Renal cortex interstitium (tissue), 11 donors: ENCODE results near the gene POLR2C. TPM values are rescaled to one million over a fixed set of nuclear protein-coding genes. Genes with fewer than 3 reads are reported as not detected.

ENCODE experiments used
- DNase-seq, 11 donors: peaks; one replicate each; pipeline ENCODE4 v3.0.0-alpha.2; 2013; ENCODE audit warnings: low read depth in 9 of 11, low spot score in 4 of 11; ENCODE audit errors: extremely low read depth in 1 of 11
- polyA plus RNA-seq, 3 donors: library from polyadenylated mRNA; unstranded; fragments of 120-200 nt; gene quantifications; one replicate each; pipeline ENCODE4 v1.2.1, GENCODE V29; 2013; ENCODE audit not compliant: insufficient read length in 3 of 3

Gene POLR2C
- polyA plus RNA-seq, 3 donors: 79.9 to 89.8 (median 88.4) TPM

GRCh38 chr16:57510016-57510871, 47.8 kb downstream of the POLR2C start:
- DNase-seq: no peak

DNA sequence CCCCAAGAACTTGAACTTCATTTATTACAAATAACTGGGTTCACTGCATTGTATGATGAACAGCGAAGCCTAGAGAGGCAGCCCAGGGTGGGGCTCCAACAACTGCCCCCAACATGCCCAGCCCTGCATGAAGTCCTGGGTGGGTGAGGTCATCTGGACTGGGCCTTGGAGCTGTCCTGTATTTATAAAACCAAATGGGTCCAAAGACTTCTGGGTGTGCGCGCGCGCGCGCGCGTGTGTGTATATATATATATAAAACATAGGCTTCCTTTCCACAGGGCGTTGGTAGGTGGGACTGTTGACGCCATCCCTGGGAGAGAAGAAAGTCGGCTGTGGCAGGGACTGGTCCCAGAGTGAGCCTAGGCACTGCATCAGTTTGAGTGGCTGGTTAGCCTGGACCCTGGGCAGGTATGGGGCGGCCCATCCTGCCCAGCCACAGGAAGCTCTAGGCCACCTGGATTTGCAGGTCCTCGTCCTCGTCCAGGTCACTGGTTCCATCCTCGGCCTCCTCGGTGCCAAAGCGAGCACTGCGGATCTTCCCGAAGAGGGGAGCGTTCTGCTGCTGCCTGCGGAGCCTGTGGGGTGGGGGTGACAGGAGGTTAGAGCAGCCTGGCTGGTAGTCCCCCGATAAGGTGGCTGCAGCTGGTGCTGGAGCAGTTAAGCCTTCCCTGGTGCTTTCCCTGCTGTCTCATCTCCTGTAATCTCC, 50.0 kb downstream of the POLR2C start:
- DNase-seq: no peak

DNA sequence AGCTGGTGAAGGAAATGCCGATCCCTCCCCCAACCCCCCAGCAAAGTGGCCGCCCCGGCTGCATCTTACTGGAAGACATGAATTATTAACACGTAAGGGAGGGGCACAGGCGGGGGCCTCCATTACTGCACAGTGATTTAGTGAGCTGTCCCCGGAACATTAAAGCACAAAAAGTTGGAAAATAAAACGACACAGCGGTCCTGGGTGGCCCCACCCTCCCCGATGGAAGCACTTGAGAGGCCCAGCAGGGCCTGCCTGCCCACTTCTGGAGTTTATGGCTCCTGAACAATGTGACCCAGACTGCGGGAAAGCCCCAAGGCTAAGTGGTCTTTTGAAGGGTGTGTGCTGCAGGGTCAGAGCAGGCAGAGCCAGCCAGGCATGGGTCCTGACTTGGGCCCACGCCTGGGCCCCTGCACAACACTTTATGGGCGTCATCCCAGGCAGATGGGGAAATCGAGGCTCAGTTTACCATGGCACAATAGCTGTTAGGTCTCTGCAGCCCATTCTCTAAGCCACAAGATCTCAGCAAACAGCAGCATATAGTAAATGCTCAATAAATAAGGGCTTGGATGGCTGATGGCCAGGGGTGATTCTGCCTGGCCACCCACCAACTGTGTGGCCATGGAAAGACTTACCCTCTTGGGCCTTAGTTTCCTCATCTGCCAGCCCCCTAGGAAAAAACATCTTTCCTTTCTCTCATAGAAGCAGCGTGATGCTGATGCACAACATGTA, 51.1 kb downstream of the POLR2C start:
- peak in 9 of 11 donors; percentile 68 to 91 (median 82) for DNase-seq

DNA sequence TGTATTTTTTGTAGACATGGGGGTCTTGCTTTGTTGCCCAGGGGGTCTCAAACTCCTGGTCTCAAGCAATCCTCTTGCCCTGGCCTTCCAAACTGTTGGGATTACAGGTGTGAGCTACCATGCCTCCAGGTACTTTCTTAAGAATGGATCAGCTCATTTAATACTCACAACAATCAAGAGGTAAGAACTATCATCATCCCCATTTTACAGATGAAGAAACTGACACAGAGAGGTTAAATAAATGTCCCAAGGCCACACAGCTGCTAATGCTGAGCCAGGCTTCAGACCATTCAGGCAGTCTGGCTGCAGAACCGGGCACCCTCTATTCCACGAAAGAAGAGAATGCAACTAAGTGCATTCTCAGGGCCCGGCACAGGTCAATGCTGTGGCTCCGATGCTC, 51.9 kb downstream of the POLR2C start:
- no peak for DNase-seq

GRCh38 chr16:57514791-57515600, 52.5 kb downstream of the POLR2C start:
- no peak for DNase-seq

DNA sequence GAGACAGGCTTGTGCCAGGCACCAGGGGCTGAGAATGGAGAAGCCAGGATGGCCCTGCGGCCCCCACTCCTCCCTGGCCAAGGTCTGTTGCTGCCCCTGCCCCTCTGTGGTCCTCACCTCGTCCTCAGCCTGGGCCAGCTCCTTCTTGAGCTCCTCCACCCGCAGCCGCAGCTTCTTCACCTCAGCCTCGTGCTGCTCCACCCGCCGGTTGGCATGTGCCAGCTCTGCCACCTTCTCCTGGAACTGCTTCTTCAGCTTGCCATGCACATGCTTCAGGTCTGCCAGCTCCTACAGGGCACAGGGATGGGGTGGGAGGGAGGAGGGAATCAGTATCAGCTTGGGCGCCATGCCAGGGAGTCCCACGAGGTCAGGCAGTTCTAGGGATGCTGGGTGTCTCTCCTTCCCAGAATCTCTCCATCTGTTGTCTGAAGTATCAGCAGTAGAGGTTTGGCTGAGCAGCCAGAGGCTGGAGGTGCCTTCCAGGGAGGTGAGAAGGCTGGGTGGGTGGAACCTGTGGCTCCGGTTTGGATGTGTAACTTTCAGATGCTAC, 53.8 kb downstream of the POLR2C start:
- DNase-seq: no peak

- DNase-seq: no peak
Observed at GRCh38 chr16:57516773-57517172, 54.3 kb downstream of the POLR2C start.

DNA sequence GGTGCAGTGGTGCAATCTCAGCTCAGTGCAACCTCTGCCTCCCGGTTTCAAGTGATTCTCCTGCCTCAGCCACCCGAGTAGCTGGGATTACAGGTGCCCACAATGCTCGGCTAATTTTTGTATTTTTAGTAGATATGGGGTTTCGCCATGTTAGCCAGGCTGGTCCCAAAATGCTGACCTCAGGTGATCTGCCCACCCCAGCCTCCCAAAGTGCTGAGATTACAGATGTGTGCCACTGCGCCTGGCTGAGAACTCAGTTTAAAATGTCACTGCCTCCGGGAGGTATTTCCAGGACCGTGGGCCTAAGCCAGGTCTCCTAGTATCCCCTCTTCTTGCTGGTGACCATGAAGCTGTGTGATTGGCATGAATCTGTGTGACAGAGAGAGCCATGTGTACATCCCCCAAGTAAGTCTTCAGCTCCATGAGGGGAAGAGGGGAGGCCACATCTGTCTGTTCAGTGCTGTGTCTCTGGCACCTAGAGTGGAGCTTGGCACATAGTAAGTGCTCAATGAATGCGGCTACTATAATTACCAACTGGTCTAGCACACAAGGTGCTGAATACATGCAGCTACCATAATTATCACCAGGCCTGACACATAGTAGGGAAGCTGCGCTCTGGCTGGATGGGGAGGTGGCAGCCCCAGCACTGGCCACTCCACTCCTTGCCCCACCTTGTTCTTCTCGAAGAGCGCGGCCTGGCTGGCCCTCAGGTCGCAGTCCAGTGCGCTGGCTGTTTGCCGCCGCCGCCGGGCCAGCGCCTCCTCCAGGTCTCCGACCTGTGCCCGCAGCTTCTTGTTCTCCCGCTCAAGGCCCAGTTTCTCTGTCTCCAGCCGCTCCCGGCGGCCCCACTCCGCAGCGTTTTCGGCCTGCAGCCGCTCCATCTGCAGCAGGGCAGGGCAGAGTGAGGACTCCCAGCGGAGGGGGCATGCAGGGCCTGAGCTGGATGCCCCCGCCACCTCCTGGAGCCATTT, 55.2 kb downstream of the POLR2C start:
- DNase-seq: no peak

DNA sequence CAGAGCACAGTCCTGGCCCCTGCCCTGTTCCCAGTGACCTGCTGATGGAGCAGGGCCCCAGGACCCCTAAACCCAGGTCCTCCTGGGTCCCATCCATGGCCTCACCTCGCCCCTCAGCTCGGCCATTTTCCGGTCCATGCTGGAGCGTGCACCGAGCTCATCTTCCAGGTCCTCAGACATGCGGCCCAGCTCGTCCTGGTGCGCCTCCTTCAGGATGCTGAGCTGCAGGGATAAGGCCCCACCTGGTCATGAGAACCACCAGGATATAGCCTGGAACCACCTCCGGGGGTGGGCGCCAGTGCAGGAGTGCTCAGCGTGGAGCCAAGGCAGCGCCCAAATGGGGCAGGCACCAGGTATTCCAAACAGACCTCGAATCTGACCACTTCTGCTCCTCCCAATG, 56.0 kb downstream of the POLR2C start:
- no peak for DNase-seq

DNA sequence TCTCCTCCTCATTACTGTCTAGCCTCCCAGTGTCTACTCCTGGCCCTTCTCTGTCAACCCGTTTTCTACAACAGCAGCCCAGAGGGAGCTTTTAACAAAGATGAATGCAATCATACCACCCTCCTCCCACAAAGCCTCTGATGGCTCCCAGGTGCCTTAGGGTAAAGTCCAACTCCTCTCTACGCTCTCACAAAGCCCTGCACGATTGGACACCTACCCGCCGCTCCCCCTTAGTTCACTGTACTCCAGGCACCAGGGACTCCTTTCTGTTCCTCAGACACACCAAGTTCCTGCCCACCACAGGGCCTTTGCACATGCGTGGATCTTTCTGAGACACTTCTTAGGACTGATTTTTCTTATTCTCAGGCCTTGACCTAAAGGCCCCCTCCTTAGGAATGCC, 56.4 kb downstream of the POLR2C start:
- DNase-seq: no peak

- peak in 5 of 11 donors; percentile 60 to 77 (median 70) for DNase-seq
Observed at GRCh38 chr16:57519796-57520360, 57.4 kb downstream of the POLR2C start.

Other genes starting within 250 kb of the POLR2C start
- gene ARL2BP, start 217.4 kb upstream of the POLR2C start, polyA plus RNA-seq: 10 to 100 TPM; 76.3 to 79.4 (median 77.9) TPM
- gene PLLP, start 178.0 kb upstream of the POLR2C start, polyA plus RNA-seq: 10 to 100 TPM; 14.7 to 29.7 (median 15.8) TPM
- gene CCL22, start 103.9 kb upstream of the POLR2C start, polyA plus RNA-seq: under 1 TPM; 0.08 to 0.13 (median 0.12) TPM
- 10 to 100 TPM; 24.2 to 41.9 (median 30.4) TPM for gene CX3CL1, start 90.2 kb upstream of the POLR2C start, polyA plus RNA-seq
- gene CCL17, start 57.9 kb upstream of the POLR2C start, polyA plus RNA-seq: under 1 TPM in 2 of 3 donors, not detected in 1; 0.19 to 0.38 TPM
- gene CIAPIN1, start 15.3 kb upstream of the POLR2C start, polyA plus RNA-seq: 100 to 1,000 TPM in 1 of 3 donors, 10 to 100 TPM in 2; 92.1 to 110 (median 95.7) TPM
- 100 to 1,000 TPM in 1 of 3 donors, 10 to 100 TPM in 2; 94.3 to 108 (median 96.0) TPM for gene COQ9, start 15.2 kb upstream of the POLR2C start, polyA plus RNA-seq
- 10 to 100 TPM; 26.2 to 36.8 (median 36.6) TPM for gene DOK4, start 23.8 kb downstream of the POLR2C start, polyA plus RNA-seq
- gene CCDC102A, start 73.9 kb downstream of the POLR2C start, polyA plus RNA-seq: 10 to 100 TPM; 13.7 to 21.6 (median 17.9) TPM
- 1 to 10 TPM in 2 of 3 donors, under 1 TPM in 1; 0.93 to 2.1 (median 1.2) TPM for gene ADGRG5, start 80.0 kb downstream of the POLR2C start, polyA plus RNA-seq
- 10 to 100 TPM; 58.2 to 93.6 (median 59.3) TPM for gene ADGRG1, start 166.0 kb downstream of the POLR2C start, polyA plus RNA-seq
- gene ADGRG3, start 205.6 kb downstream of the POLR2C start, polyA plus RNA-seq: under 1 TPM; 0.21 to 0.48 (median 0.27) TPM
- 1 to 10 TPM; 2.4 to 4.8 (median 3.8) TPM for gene DRC7, start 232.1 kb downstream of the POLR2C start, polyA plus RNA-seq